ENCODE data around the gene PCSK2.

- TF ChIP-seq, protein P1, sequence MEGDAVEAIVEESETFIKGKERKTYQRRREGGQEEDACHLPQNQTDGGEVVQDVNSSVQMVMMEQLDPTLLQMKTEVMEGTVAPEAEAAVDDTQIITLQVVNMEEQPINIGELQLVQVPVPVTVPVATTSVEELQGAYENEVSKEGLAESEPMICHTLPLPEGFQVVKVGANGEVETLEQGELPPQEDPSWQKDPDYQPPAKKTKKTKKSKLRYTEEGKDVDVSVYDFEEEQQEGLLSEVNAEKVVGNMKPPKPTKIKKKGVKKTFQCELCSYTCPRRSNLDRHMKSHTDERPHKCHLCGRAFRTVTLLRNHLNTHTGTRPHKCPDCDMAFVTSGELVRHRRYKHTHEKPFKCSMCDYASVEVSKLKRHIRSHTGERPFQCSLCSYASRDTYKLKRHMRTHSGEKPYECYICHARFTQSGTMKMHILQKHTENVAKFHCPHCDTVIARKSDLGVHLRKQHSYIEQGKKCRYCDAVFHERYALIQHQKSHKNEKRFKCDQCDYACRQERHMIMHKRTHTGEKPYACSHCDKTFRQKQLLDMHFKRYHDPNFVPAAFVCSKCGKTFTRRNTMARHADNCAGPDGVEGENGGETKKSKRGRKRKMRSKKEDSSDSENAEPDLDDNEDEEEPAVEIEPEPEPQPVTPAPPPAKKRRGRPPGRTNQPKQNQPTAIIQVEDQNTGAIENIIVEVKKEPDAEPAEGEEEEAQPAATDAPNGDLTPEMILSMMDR (IDR thresholded peaks at IDR 0.05): no peak
- TF ChIP-seq POLR2A (IDR thresholded peaks at IDR 0.05): no peak
These were observed 15.9 kb upstream of the PCSK2 start for GRCh38 chr20:17210983-17211382.

Data from transverse colon (tissue), 3 donors.